Measurements from ENCODE around the gene HOXD9.

- TF ChIP-seq, protein P1, sequence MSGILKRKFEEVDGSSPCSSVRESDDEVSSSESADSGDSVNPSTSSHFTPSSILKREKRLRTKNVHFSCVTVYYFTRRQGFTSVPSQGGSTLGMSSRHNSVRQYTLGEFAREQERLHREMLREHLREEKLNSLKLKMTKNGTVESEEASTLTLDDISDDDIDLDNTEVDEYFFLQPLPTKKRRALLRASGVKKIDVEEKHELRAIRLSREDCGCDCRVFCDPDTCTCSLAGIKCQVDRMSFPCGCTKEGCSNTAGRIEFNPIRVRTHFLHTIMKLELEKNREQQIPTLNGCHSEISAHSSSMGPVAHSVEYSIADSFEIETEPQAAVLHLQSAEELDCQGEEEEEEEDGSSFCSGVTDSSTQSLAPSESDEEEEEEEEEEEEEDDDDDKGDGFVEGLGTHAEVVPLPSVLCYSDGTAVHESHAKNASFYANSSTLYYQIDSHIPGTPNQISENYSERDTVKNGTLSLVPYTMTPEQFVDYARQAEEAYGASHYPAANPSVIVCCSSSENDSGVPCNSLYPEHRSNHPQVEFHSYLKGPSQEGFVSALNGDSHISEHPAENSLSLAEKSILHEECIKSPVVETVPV (CRISPR knock-in tag; IDR thresholded peaks at IDR 0.05) = no peak
- no peak for TF ChIP-seq ZFP30 (CRISPR knock-in tag; IDR thresholded peaks at IDR 0.05)
- TF ChIP-seq OSR1 (CRISPR knock-in tag; IDR thresholded peaks at IDR 0.05) = no peak
- TF ChIP-seq ZNF565 (CRISPR knock-in tag; conservative IDR thresholded peaks at IDR 0.05; ENCODE audit: low read depth) = no peak
Observed at GRCh38 chr2:176160986-176161824, 38.7 kb downstream of the HOXD9 start.
